ENCODE data around the gene CLDND2.

The CLDND2 gene

DNA sequence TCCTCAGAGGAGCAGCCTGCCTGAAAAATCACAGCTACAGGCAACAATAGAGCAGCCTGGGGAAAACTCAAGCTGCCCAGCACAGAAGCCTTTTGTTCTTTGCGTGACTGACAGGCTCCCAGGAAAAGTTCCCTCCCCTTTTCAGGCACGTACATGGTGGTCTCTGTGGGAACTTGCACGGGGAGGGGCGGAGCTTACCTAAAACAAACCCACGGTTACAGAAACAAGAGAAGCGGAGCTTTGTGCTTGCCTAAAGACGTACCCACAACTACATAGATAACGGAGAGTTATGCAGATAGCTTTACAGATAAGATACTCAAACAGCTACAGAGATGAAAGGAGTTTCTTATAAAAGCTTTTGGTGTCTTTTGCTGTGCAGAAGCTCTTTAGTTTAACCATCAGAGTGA is 14.1 kb downstream of the CLDND2 start:
- Histone ChIP-seq H3K36me3 (ENCODE audit: control insufficient read depth in 1 of 2, insufficient read depth in 2 of 2, low read length in 2 of 2) (peaks cover 16 to 42% of the 10 kb centered on the region in 2 donors), H3K9me3 (ENCODE audit: control insufficient read depth in 1 of 2, low read length in 2 of 2) (no peaks in the 10 kb centered on the region), H3K27me3 (ENCODE audit: control insufficient read depth in 1 of 2, insufficient read depth in 2 of 2, low read length in 2 of 2) (no peaks in the 10 kb centered on the region), H3K4me1 (ENCODE audit: control insufficient read depth in 1 of 2, insufficient read depth in 2 of 2, low read length in 2 of 2) (no peaks in the 10 kb centered on the region), H3K9ac (ENCODE audit: low read depth in 1 of 2, low read length in 2 of 2) (no peak overlapping the region), H3K27ac (ENCODE audit: low read depth, low read length) (no peak overlapping the region), H3K4me3 (ENCODE audit: low read depth in 1 of 2, low read length in 2 of 2) (no peak overlapping the region)

DNA sequence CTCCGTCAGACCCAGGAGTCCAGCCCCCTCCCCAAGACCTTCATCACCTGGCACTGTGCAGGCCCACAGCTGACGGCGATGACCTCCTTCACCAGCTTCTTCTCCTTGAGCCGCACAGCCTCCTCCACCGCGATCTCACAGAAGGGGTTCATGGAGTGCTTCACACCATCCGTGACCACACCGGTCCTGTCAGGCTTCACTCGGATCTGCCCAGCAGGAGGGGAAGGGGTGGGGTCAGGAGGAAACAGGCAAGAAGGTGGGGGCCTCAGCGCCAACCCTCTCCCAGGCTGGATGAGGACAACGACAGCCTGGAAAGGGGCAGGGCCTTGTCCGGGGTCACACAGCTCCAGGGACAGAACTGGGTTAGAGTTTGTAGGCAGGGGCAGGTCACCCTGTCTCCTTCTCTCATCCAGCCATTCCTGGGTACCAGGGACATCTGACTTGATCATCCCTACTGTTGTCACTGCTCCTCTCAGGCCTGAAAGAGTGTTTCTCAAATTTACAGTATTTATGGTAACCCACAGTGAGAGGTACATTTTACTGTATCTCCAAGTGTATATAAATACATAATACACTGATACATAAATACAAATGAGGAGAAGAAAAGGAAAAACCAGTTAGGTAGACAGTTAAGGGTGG is 14.6 kb downstream of the CLDND2 start:
- no peaks in the 10 kb centered on the region for H3K9me3 ChIP-seq (ENCODE audit: control insufficient read depth in 1 of 2, low read length in 2 of 2)
- H3K27ac ChIP-seq (ENCODE audit: low read depth, low read length): no peak overlapping the region
- H3K36me3 ChIP-seq (ENCODE audit: control insufficient read depth in 1 of 2, insufficient read depth in 2 of 2, low read length in 2 of 2): peaks cover 16 to 44% of the 10 kb centered on the region in 2 donors
- H3K27me3 ChIP-seq (ENCODE audit: control insufficient read depth in 1 of 2, insufficient read depth in 2 of 2, low read length in 2 of 2): no peaks in the 10 kb centered on the region
- peak overlapping the region in 1 of 2 donors; percentile 20 for H3K9ac ChIP-seq (ENCODE audit: low read depth in 1 of 2, low read length in 2 of 2)
- no peaks in the 10 kb centered on the region for H3K4me1 ChIP-seq (ENCODE audit: control insufficient read depth in 1 of 2, insufficient read depth in 2 of 2, low read length in 2 of 2)
- no peak overlapping the region for H3K4me3 ChIP-seq (ENCODE audit: low read depth in 1 of 2, low read length in 2 of 2)

DNA sequence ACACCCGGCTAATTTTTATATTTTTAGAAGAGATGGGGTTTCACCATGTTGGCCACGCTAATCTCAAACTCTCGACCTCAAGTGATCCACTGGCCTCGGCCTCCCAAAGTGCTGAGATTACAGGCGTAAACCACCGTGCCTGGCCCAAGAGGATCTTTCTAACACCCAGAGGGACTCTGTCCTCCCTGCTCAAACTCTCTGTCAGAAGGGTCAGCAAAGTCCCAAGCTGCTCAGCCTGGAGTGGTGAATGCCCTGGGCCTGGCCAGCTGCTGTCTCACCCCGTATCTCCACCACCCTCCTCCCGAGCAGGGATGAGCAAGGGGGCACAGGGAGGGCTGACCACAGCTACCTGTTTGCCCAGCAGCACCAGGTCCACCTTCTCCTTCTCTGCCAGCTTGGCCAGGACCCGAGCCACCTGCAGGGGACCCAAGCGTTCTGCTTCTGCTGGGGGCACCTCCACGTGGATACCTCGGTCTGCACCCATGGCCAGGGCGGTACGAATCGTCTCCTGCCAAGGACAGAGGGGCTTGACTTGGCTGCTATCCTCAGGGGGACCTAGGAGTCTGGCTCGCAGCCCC is 15.9 kb downstream of the CLDND2 start:
- no peaks in the 10 kb centered on the region for H3K9me3 ChIP-seq (ENCODE audit: control insufficient read depth in 1 of 2, low read length in 2 of 2)
- no peak overlapping the region for H3K9ac ChIP-seq (ENCODE audit: low read depth in 1 of 2, low read length in 2 of 2)
- no peaks in the 10 kb centered on the region for H3K4me1 ChIP-seq (ENCODE audit: control insufficient read depth in 1 of 2, insufficient read depth in 2 of 2, low read length in 2 of 2)
- no peak overlapping the region for H3K4me3 ChIP-seq (ENCODE audit: low read depth in 1 of 2, low read length in 2 of 2)
- no peaks in the 10 kb centered on the region for H3K27me3 ChIP-seq (ENCODE audit: control insufficient read depth in 1 of 2, insufficient read depth in 2 of 2, low read length in 2 of 2)
- no peak overlapping the region for H3K27ac ChIP-seq (ENCODE audit: low read depth, low read length)
- peaks cover 16 to 45% of the 10 kb centered on the region in 2 donors for H3K36me3 ChIP-seq (ENCODE audit: control insufficient read depth in 1 of 2, insufficient read depth in 2 of 2, low read length in 2 of 2)

DNA sequence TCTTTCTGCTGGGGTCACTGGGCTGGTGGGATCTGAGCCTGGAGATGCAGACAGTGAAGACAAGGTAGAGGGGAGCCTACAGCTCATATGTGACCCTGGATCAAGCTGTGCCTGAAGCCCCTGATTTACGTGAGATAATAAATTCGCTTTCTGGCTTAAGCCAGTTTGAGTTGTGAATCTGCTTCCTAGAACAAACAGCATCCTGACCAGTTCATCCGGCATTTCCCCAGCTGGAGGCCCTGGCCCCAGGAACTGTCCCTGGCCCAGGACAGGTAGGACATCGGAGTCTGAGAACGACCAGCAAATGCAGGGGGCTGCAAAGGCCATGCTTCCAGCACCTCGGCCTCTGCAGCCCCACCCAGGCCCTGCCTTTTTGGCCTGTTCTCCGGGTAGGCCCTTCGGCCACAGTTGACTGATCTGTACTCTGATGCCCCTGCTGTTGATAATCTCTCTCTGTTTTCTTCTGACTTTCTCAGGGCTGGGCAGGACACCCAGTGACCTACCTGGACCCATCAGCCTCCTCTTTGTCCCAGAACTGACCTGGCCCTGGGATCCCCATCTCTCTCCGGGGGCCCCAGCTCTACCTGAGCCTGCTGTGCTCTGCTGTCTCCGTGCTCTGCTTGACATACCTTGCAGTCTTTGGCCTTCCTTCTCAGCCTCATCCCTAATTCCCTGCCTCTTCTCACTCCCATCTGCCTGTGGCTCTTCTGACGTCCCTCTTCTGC is 17.4 kb downstream of the CLDND2 start:
- H3K27ac ChIP-seq (ENCODE audit: low read depth, low read length): no peak overlapping the region
- no peaks in the 10 kb centered on the region for H3K27me3 ChIP-seq (ENCODE audit: control insufficient read depth in 1 of 2, insufficient read depth in 2 of 2, low read length in 2 of 2)
- no peak overlapping the region for H3K4me3 ChIP-seq (ENCODE audit: low read depth in 1 of 2, low read length in 2 of 2)
- H3K9me3 ChIP-seq (ENCODE audit: control insufficient read depth in 1 of 2, low read length in 2 of 2): no peaks in the 10 kb centered on the region
- H3K4me1 ChIP-seq (ENCODE audit: control insufficient read depth in 1 of 2, insufficient read depth in 2 of 2, low read length in 2 of 2): no peaks in the 10 kb centered on the region
- H3K36me3 ChIP-seq (ENCODE audit: control insufficient read depth in 1 of 2, insufficient read depth in 2 of 2, low read length in 2 of 2): peaks cover 16 to 59% of the 10 kb centered on the region in 2 donors
- H3K9ac ChIP-seq (ENCODE audit: low read depth in 1 of 2, low read length in 2 of 2): no peak overlapping the region

DNA sequence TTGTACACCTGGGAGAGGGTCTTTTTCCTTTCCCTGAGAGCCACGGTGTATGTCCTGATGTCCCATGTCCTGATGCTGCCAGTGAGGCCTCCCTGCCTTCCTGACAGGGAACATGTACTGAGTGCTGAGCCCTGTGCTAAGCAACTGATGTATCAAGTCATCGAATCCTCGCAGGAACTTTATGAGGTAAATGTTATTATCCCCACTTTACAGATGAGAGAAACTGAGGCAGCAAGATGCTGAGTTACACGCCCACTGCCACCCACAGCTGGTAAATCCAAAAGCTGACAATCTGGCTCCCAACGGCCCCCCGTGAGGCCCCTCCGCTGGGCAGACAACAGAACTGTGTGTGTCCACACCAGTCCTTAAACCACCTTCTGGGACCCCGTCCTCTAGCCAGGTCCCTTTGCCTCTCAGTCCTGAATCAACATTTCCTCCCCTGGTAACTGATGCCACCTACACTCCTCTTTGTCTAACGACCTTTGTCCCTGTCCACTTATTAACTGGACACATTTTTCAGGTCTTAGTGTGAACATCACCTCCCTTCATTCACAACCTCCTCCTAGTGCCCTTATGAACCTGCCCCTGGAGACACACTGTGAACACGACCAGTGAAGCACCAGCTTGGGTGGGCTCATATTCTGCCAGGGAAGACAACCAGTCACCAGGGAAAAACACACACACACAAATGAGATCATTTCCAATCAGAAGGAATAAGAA is 21.4 kb downstream of the CLDND2 start:
- no peaks in the 10 kb centered on the region for H3K9me3 ChIP-seq (ENCODE audit: control insufficient read depth in 1 of 2, low read length in 2 of 2)
- H3K9ac ChIP-seq (ENCODE audit: low read depth in 1 of 2, low read length in 2 of 2): no peak overlapping the region
- peaks cover 12 to 60% of the 10 kb centered on the region in 2 donors for H3K36me3 ChIP-seq (ENCODE audit: control insufficient read depth in 1 of 2, insufficient read depth in 2 of 2, low read length in 2 of 2)
- no peak overlapping the region for H3K27ac ChIP-seq (ENCODE audit: low read depth, low read length)
- no peaks in the 10 kb centered on the region for H3K4me1 ChIP-seq (ENCODE audit: control insufficient read depth in 1 of 2, insufficient read depth in 2 of 2, low read length in 2 of 2)
- H3K4me3 ChIP-seq (ENCODE audit: low read depth in 1 of 2, low read length in 2 of 2): no peak overlapping the region
- no peaks in the 10 kb centered on the region for H3K27me3 ChIP-seq (ENCODE audit: control insufficient read depth in 1 of 2, insufficient read depth in 2 of 2, low read length in 2 of 2)

DNA sequence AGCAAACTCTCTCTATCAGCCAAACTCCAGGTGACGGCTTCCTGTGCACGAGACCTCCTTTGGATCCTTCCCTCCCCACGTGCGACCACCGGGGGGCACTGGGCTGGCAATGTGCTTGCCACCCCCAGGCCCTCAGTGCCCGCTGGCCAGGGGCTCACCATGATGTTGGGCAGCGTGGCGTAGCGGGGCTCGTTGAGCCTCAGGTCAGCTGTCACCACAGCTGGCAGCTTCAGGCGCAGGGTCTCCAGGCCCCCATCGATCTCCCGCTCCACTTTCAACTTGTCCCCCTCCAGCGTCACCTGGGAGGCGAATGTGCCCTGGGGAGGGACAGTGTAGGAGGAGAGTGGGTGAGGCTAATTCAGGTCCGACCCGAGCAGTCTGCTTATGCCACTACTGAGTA is 22.1 kb downstream of the CLDND2 start:
- Histone ChIP-seq H3K4me1 (ENCODE audit: control insufficient read depth in 1 of 2, insufficient read depth in 2 of 2, low read length in 2 of 2) (no peaks in the 10 kb centered on the region), H3K36me3 (ENCODE audit: control insufficient read depth in 1 of 2, insufficient read depth in 2 of 2, low read length in 2 of 2) (peaks cover 6 to 54% of the 10 kb centered on the region in 2 donors), H3K27me3 (ENCODE audit: control insufficient read depth in 1 of 2, insufficient read depth in 2 of 2, low read length in 2 of 2) (no peaks in the 10 kb centered on the region), H3K4me3 (ENCODE audit: low read depth in 1 of 2, low read length in 2 of 2) (no peak overlapping the region), H3K27ac (ENCODE audit: low read depth, low read length) (no peak overlapping the region), H3K9me3 (ENCODE audit: control insufficient read depth in 1 of 2, low read length in 2 of 2) (no peaks in the 10 kb centered on the region), H3K9ac (ENCODE audit: low read depth in 1 of 2, low read length in 2 of 2) (no peak overlapping the region)

DNA sequence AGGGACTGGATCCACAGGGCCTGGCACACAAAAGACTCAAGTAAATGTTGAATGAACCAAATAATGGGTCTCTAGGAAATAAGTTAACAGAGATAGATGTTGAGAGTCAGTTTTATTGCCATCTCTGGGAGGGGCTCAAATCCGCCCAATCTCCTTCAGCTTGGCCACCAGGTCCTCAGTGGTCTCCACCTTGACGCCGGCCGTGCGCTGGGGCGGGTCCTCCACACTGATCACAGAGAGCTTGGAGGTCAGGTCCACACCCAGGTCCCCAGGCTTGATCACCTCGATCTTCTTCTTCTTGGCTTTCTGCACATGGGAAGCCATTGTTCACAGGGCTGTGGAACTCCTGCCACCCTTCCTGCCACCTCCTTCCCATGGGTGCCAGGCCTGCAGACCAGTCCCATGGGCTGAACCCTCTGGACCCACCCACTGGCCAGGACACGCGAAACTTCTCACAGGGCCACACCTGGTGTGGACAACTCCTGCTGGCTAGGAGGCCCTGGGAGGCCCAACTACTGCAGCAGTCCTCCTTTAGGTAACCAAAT is 23.7 kb downstream of the CLDND2 start:
- no peaks in the 10 kb centered on the region for H3K27me3 ChIP-seq (ENCODE audit: control insufficient read depth in 1 of 2, insufficient read depth in 2 of 2, low read length in 2 of 2)
- H3K9me3 ChIP-seq (ENCODE audit: control insufficient read depth in 1 of 2, low read length in 2 of 2): no peaks in the 10 kb centered on the region
- H3K9ac ChIP-seq (ENCODE audit: low read depth in 1 of 2, low read length in 2 of 2): no peak overlapping the region
- H3K4me1 ChIP-seq (ENCODE audit: control insufficient read depth in 1 of 2, insufficient read depth in 2 of 2, low read length in 2 of 2): no peaks in the 10 kb centered on the region
- H3K36me3 ChIP-seq (ENCODE audit: control insufficient read depth in 1 of 2, insufficient read depth in 2 of 2, low read length in 2 of 2): peaks cover 4 to 38% of the 10 kb centered on the region in 2 donors
- no peak overlapping the region for H3K27ac ChIP-seq (ENCODE audit: low read depth, low read length)
- H3K4me3 ChIP-seq (ENCODE audit: low read depth in 1 of 2, low read length in 2 of 2): no peak overlapping the region

DNA sequence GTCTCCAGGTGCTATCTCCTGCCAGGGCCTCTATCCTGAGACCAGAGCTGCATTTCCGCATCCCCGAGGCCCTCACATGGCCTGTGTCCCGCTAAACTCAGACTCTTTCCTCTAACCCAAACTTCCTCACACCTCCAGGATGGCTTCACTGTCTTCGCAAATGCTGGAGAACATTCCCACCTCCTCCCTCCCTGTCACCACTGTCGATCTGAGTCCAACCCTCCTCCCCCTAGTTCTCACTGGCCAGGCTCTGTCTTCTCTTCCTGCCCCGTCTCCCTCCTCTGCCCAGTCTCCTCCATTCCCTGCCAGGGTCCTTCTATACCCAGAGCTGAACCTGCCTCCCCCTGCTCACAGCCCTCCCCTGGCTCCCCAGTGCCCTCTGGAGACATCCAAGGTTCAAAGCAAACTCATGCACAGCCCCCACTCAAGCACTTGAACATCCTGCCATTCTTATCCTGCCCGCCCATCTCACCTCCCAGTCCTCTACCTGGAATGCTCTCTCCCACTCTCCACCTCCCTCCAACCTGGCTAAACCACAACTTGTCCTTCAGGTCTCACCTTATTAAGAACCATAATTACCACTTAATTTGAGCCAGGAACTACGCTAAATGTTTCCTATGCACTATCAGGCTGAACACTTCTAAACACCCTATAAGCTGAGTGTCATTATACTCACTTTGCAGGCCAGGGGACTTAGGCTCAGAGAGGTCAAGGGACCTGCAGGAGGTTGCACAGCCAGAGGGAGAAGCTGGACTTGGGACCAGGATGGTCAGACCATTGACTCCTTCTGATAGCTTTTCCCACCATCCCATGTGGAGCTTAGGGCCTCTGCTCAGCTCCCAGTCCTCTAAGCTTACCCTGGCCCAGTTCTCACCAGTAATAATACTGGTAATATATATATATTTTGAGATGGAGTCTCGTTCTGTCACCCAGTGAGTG is 25.9 kb downstream of the CLDND2 start:
- Histone ChIP-seq H3K36me3 (ENCODE audit: control insufficient read depth in 1 of 2, insufficient read depth in 2 of 2, low read length in 2 of 2) (peaks cover 0 to 32% of the 10 kb centered on the region in 2 donors), H3K9me3 (ENCODE audit: control insufficient read depth in 1 of 2, low read length in 2 of 2) (no peaks in the 10 kb centered on the region), H3K27me3 (ENCODE audit: control insufficient read depth in 1 of 2, insufficient read depth in 2 of 2, low read length in 2 of 2) (no peaks in the 10 kb centered on the region), H3K27ac (ENCODE audit: low read depth, low read length) (no peak overlapping the region), H3K4me3 (ENCODE audit: low read depth in 1 of 2, low read length in 2 of 2) (no peak overlapping the region), H3K9ac (ENCODE audit: low read depth in 1 of 2, low read length in 2 of 2) (no peak overlapping the region), H3K4me1 (ENCODE audit: control insufficient read depth in 1 of 2, insufficient read depth in 2 of 2, low read length in 2 of 2) (peaks cover 0 to 9% of the 10 kb centered on the region in 2 donors)

DNA sequence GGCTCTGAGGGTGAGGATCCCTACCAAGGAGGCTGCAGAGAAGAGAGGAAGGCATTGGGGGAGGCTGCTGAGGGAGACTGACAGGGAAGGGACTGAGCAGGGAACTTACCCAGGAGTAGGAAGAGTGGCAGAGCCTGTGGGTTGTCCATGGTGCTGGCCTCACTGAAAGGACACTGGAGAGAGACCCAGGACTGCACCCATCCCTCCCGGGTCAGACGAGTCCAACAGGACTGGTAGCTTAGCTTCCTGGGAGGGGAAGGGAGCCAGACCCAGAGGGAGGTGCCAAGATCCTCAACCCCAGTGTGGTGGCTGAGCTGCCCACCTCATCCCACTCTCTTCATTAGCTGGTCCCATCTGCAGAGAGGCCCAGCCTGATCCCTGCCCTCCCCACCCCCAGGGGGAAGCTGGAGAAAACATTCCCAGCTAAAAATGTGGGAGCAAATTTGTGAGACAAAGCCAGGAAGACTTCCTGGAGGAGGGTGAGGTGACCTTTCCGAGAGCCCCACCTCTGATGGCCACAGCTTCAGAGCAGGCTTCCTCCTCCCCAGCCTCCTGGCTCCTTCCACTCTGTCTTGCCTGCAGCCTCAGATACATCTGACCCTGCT is 26.7 kb downstream of the CLDND2 start, which contains the start of gene VSIG10L:
TSS of gene VSIG10L (minus strand) at position 164 of the 605 bp plus-strand sequence. CDS start at position 149, 15 bp downstream.
- Histone ChIP-seq H3K36me3 (ENCODE audit: control insufficient read depth in 1 of 2, insufficient read depth in 2 of 2, low read length in 2 of 2) (peaks cover 0 to 25% of the 10 kb centered on the region in 2 donors), H3K4me1 (ENCODE audit: control insufficient read depth in 1 of 2, insufficient read depth in 2 of 2, low read length in 2 of 2) (peaks cover 0 to 9% of the 10 kb centered on the region in 2 donors), H3K9me3 (ENCODE audit: control insufficient read depth in 1 of 2, low read length in 2 of 2) (no peaks in the 10 kb centered on the region), H3K9ac (ENCODE audit: low read depth in 1 of 2, low read length in 2 of 2) (no peak within 1 kb of the TSS), H3K27me3 (ENCODE audit: control insufficient read depth in 1 of 2, insufficient read depth in 2 of 2, low read length in 2 of 2) (no peaks in the 10 kb centered on the region), H3K4me3 (ENCODE audit: low read depth in 1 of 2, low read length in 2 of 2) (no peak within 1 kb of the TSS), H3K27ac (ENCODE audit: low read depth, low read length) (no peak within 1 kb of the TSS)

All from duodenal mucosa (tissue), 2 donors.